GM12878 (cell line): ENCODE data around the gene ZNF728.
"Not testable (repeated sequence)": the region's sequence is repeated elsewhere in the genome, so short reads cannot be mapped to it uniquely, and the experiment has no call there.

Source experiments
- EP300 ChIP-seq, 2 experiments: fragments of 150-350 bp in 1 of 2; IDR thresholded peaks; 2 replicates each; pipeline ENCODE4 v1.6.1; 2011 to 2012; ENCODE audit warnings: low read depth in 2 of 2, low read length in 2 of 2, borderline replicate concordance in 1 of 2, improper control_type of control experiment in 1 of 2, inconsistent platforms in 1 of 2; ENCODE audit not compliant: control insufficient read depth in 1 of 2
- SREBF2 ChIP-seq: IDR thresholded peaks from 2 replicates; pipeline ENCODE4 v1.6.1; 2012; ENCODE audit warnings: mild to moderate bottlenecking, low read length
- TF ChIP-seq, protein P1 (sequence below), 3 experiments: IDR thresholded peaks in 2 of 3; conservative IDR thresholded peaks in 1 of 3; 2 replicates each; pipeline ENCODE4 v1.5.1; 2011; ENCODE audit warnings: low read depth in 3 of 3, low read length in 3 of 3, mild to moderate bottlenecking in 3 of 3, control low read depth in 2 of 3, moderate library complexity in 2 of 3, inconsistent platforms in 1 of 3, mixed read lengths in 1 of 3; ENCODE audit not compliant: control insufficient read depth in 2 of 3, insufficient read depth in 1 of 3; ENCODE audit errors: extremely low read depth in 1 of 3
- TF ChIP-seq, protein P2 (sequence below): IDR thresholded peaks from 2 replicates; pipeline ENCODE4 v1.6.1; 2012; ENCODE audit warnings: improper control_type of control experiment, low read depth, low read length; ENCODE audit not compliant: insufficient replicate concordance

DNA sequence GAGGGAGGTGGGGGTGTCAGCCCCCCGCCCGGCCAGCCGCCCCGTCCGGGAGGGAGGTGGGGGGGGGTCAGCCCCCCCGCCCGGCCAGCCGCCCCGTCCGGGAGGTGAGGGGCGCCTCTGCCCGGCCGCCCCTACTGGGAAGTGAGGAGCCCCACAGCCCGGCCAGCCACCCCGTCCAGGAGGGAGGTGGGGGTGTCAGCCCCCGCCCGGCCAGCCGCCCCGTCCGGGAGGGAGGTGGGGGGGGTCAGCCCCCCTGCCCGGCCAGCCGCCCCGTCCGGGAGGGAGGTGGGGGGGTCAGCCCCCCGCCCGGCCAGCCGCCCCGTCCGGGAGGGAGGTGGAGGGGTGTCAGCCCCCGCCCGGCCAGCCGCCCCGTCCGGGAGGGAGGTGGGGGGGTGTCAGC, 75.4 kb downstream of the ZNF728 start:
- TF ChIP-seq, protein P1, sequence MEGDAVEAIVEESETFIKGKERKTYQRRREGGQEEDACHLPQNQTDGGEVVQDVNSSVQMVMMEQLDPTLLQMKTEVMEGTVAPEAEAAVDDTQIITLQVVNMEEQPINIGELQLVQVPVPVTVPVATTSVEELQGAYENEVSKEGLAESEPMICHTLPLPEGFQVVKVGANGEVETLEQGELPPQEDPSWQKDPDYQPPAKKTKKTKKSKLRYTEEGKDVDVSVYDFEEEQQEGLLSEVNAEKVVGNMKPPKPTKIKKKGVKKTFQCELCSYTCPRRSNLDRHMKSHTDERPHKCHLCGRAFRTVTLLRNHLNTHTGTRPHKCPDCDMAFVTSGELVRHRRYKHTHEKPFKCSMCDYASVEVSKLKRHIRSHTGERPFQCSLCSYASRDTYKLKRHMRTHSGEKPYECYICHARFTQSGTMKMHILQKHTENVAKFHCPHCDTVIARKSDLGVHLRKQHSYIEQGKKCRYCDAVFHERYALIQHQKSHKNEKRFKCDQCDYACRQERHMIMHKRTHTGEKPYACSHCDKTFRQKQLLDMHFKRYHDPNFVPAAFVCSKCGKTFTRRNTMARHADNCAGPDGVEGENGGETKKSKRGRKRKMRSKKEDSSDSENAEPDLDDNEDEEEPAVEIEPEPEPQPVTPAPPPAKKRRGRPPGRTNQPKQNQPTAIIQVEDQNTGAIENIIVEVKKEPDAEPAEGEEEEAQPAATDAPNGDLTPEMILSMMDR (IDR thresholded peaks at IDR 0.05 in 2 of 3, conservative IDR thresholded peaks at IDR 0.05 in 1 of 3; ENCODE audit: control insufficient read depth in 2 of 3, extremely low read depth in 1 of 3, insufficient read depth in 1 of 3, low read depth in 3 of 3, low read length in 3 of 3) = not testable (repeated sequence)
- TF ChIP-seq, protein P2, sequence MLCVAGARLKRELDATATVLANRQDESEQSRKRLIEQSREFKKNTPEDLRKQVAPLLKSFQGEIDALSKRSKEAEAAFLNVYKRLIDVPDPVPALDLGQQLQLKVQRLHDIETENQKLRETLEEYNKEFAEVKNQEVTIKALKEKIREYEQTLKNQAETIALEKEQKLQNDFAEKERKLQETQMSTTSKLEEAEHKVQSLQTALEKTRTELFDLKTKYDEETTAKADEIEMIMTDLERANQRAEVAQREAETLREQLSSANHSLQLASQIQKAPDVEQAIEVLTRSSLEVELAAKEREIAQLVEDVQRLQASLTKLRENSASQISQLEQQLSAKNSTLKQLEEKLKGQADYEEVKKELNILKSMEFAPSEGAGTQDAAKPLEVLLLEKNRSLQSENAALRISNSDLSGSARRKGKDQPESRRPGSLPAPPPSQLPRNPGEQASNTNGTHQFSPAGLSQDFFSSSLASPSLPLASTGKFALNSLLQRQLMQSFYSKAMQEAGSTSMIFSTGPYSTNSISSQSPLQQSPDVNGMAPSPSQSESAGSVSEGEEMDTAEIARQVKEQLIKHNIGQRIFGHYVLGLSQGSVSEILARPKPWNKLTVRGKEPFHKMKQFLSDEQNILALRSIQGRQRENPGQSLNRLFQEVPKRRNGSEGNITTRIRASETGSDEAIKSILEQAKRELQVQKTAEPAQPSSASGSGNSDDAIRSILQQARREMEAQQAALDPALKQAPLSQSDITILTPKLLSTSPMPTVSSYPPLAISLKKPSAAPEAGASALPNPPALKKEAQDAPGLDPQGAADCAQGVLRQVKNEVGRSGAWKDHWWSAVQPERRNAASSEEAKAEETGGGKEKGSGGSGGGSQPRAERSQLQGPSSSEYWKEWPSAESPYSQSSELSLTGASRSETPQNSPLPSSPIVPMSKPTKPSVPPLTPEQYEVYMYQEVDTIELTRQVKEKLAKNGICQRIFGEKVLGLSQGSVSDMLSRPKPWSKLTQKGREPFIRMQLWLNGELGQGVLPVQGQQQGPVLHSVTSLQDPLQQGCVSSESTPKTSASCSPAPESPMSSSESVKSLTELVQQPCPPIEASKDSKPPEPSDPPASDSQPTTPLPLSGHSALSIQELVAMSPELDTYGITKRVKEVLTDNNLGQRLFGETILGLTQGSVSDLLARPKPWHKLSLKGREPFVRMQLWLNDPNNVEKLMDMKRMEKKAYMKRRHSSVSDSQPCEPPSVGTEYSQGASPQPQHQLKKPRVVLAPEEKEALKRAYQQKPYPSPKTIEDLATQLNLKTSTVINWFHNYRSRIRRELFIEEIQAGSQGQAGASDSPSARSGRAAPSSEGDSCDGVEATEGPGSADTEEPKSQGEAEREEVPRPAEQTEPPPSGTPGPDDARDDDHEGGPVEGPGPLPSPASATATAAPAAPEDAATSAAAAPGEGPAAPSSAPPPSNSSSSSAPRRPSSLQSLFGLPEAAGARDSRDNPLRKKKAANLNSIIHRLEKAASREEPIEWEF = not testable (repeated sequence)
- not testable (repeated sequence) for TF ChIP-seq SREBF2; EP300 (IDR thresholded peaks at IDR 0.05; ENCODE audit: borderline replicate concordance in 1 of 2, control insufficient read depth in 1 of 2, low read depth in 2 of 2, low read length in 2 of 2)
